Measurements from ENCODE around the gene ATF2.

Gene ATF2

GRCh38 chr2:175167076-175167791, 769 bp downstream of the ATF2 start:
- TF ChIP-seq CTCF (IDR thresholded peaks at IDR 0.05; ENCODE audit: insufficient read depth, low read depth, low read length, missing control alignments): no peak
- peak; percentile 39 for DNase-seq (ENCODE audit: low read depth)
- peak overlapping the region; percentile 95 for H3K4me3 ChIP-seq (ENCODE audit: low read length)

GRCh38 chr2:175166216-175166824, 1.7 kb downstream of the ATF2 start:
- H3K4me3 ChIP-seq (ENCODE audit: low read length): peak overlapping the region; percentile 95
- DNase-seq (ENCODE audit: low read depth): no peak
- TF ChIP-seq CTCF (IDR thresholded peaks at IDR 0.05; ENCODE audit: insufficient read depth, low read depth, low read length, missing control alignments): no peak

- no peak for DNase-seq (ENCODE audit: low read depth)
- TF ChIP-seq CTCF (IDR thresholded peaks at IDR 0.05; ENCODE audit: insufficient read depth, low read depth, low read length, missing control alignments): no peak
- H3K4me3 ChIP-seq (ENCODE audit: low read length): no peak overlapping the region
Observed at GRCh38 chr2:175164235-175164634, 3.8 kb downstream of the ATF2 start.

GRCh38 chr2:175158894-175159293, 9.1 kb downstream of the ATF2 start:
- H3K4me3 ChIP-seq (ENCODE audit: low read length): no peak overlapping the region
- no peak for DNase-seq (ENCODE audit: low read depth)
- no peak for TF ChIP-seq CTCF (IDR thresholded peaks at IDR 0.05; ENCODE audit: insufficient read depth, low read depth, low read length, missing control alignments)

- DNase-seq (ENCODE audit: low read depth): peak; percentile 18
- no peak overlapping the region for H3K4me3 ChIP-seq (ENCODE audit: low read length)
- no peak for TF ChIP-seq CTCF (IDR thresholded peaks at IDR 0.05; ENCODE audit: insufficient read depth, low read depth, low read length, missing control alignments)
Observed at GRCh38 chr2:175156534-175156933, 11.5 kb downstream of the ATF2 start.

- peak; percentile 75 for DNase-seq (ENCODE audit: low read depth)
- H3K4me3 ChIP-seq (ENCODE audit: low read length): no peak overlapping the region
- no peak for TF ChIP-seq CTCF (IDR thresholded peaks at IDR 0.05; ENCODE audit: insufficient read depth, low read depth, low read length, missing control alignments)
Observed at GRCh38 chr2:175154661-175155082, 13.3 kb downstream of the ATF2 start.

- peak; percentile 56 for DNase-seq (ENCODE audit: low read depth)
- H3K4me3 ChIP-seq (ENCODE audit: low read length): no peak overlapping the region
- no peak for TF ChIP-seq CTCF (IDR thresholded peaks at IDR 0.05; ENCODE audit: insufficient read depth, low read depth, low read length, missing control alignments)
Observed at GRCh38 chr2:175152242-175152641, 15.8 kb downstream of the ATF2 start.
